ENCODE measurements around the gene UBE2L5.

The UBE2L5 gene

DNA sequence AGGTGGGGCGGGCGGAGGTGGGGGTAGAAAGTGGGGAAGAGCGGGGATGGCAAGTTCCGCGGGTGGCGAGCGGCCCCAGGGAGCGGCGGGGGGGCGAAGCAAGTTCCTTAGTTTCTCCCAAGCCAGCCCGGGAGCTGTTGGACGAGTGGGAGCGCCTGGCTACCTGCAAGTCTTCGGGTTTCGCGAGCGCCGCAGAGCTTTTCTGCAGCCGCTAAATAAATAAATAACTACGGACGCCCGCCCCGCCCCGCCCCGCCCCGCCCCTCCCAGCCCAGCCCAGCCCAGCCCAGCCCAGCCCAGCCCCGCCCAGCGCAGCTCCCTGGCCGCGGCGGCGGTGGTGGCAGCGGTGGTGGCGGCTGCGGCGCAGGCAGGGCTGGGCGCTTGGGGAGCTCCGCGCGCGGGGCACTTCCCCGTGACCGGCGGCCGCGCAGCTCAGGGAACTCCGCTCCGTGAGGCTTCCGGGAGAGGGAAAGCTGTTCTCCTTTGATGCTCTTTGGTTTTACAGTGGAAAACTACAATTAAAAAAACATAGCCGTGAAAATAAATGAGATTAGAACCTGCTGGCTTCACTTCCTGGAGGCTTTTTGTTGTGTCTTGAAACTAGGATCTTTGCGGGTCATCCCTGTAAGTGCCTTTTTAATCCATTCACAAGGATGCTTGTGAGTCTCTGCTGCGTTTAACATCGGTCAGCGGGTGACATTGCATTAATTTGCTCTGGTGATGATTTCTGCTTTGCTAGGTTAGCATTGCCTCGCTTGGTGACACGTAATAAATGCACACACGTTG, at the start of gene UBE2L5:
Gene UBE2L5 (plus strand): TSS at position 440 of the 786 bp plus-strand sequence. CDS start 5,498 bp downstream, outside the sequence.
- TF ChIP-seq CTCF (conservative IDR thresholded peaks at IDR 0.05) = no peak
- peak within 1 kb of the TSS; percentile 81 for H3K27ac ChIP-seq

DNA sequence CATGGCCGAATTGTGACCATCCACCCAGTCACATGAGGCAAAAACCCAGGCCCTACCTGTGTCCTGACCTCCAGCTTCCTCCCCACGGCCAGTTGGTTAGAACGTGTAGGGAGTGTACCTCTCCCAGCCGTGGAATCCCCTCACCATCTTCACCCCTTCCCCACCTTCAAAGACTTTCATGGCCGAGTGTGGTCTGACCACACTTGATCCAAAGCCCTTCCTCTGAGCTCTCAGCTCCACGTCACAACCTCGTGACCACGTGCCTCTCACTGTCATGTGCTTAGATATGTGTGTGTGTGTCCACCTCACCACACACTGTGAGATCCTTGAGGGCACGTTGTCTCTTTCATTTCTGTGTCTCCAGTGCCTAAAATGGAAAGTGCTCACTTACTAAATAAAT, 48.6 kb upstream of the UBE2L5 start:
- no peak overlapping the region for H3K27ac ChIP-seq
- TF ChIP-seq CTCF (conservative IDR thresholded peaks at IDR 0.05) (no peak), ZFX (IDR thresholded peaks at IDR 0.05) (no peak; the same call in 1 of the 2 replicates)

DNA sequence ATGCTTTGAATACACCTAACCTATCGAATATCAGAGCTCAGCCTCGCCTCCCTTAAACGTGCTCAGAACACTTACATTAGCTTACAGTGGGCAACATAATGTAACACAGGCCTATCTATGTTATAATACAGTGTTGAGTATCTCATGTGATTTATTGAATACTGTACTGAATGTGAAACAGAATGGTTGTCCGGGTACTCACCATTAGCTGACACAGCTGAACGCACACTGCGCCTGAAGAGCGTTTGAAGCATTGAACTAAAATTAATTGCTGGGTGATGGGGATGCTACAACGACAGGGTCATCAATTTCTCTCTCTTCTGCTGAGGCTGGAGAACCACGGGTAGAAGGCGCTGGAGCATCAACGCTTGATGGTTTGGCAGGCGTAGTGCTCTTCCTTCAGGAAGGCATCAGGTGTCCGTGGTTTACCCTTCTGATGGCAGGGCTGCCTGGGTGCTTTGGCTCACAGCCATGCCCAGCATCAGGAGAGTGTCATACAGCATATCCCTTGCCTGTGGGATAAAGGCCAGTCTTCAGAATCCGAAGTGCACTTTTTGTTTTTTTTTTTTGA, 46.9 kb upstream of the UBE2L5 start:
- TF ChIP-seq ZFX (IDR thresholded peaks at IDR 0.05) (no peak), CTCF (conservative IDR thresholded peaks at IDR 0.05) (no peak)
- no peak overlapping the region for H3K27ac ChIP-seq

- H3K27ac ChIP-seq = no peak overlapping the region
- TF ChIP-seq ZFX (IDR thresholded peaks at IDR 0.05) (no peak), CTCF (conservative IDR thresholded peaks at IDR 0.05) (no peak)
These were observed 45.6 kb upstream of the UBE2L5 start for GRCh38 chr13:30376426-30377311.

- no peak overlapping the region for H3K27ac ChIP-seq
- no peak for TF ChIP-seq CTCF (conservative IDR thresholded peaks at IDR 0.05)
These were observed 45.0 kb upstream of the UBE2L5 start for GRCh38 chr13:30377312-30377685.

GRCh38 chr13:30378191-30378590, 44.1 kb upstream of the UBE2L5 start:
- H3K27ac ChIP-seq = no peak overlapping the region

More at GRCh38 chr13:30378191-30378590, 44.1 kb upstream of the UBE2L5 start:
- TF ChIP-seq CTCF (conservative IDR thresholded peaks at IDR 0.05) = no peak
- TF ChIP-seq ZFX (IDR thresholded peaks at IDR 0.05) = no peak
